SK-N-SH treated with all-trans-retinoic acid at 6 μM for 48 hours (cell line): Measurements from ENCODE around the gene LCE7A.

Experiments used
- CSDC2 ChIP-seq: fragments of 250-450 bp; sonication (Bioruptor Pico); IDR thresholded peaks from 2 replicates; pipeline ENCODE4 v1.5.0; 2020; ENCODE audit warnings: mild to moderate bottlenecking, moderate library complexity
- ISL1 ChIP-seq: fragments of 250-450 bp; sonication (Bioruptor Pico); IDR thresholded peaks from 2 replicates; pipeline ENCODE4 v2.1.2; 2022; ENCODE audit warnings: mild to moderate bottlenecking, moderate library complexity
- OSR1 ChIP-seq: fragments of 250-450 bp; sonication (Bioruptor Pico); IDR thresholded peaks from 2 replicates; pipeline ENCODE4 v1.8.0; 2022; ENCODE audit warnings: moderate library complexity, mild to moderate bottlenecking, inconsistent platforms
- RARB ChIP-seq: fragments of 250-450 bp; sonication (Bioruptor Pico); IDR thresholded peaks from 2 replicates; pipeline ENCODE4 v1.8.0; 2021; ENCODE audit warnings: mild to moderate bottlenecking, moderate library complexity
- TOX ChIP-seq: fragments of 250-450 bp; sonication (Bioruptor Pico); IDR thresholded peaks from 2 replicates; pipeline ENCODE4 v1.8.0; 2021; ENCODE audit warnings: mild to moderate bottlenecking, moderate library complexity, borderline replicate concordance
- ZC3H10 ChIP-seq: fragments of 250-450 bp; sonication (Bioruptor Pico); IDR thresholded peaks from 2 replicates; pipeline ENCODE4 v1.5.1; 2021; ENCODE audit warnings: mild to moderate bottlenecking, moderate library complexity
- ZFP3 ChIP-seq: fragments of 250-450 bp; sonication (Bioruptor Pico); IDR thresholded peaks from 2 replicates; pipeline ENCODE4 v1.5.0; 2020; ENCODE audit warnings: mild to moderate bottlenecking, moderate library complexity
- TF ChIP-seq, protein P1 (sequence below): fragments of 250-450 bp; sonication (Bioruptor Pico); IDR thresholded peaks from 2 replicates; pipeline ENCODE4 v1.5.1; 2020; ENCODE audit warnings: low read depth, mild to moderate bottlenecking, moderate library complexity
- TF ChIP-seq, protein P2 (sequence below): fragments of 250-450 bp; sonication (Bioruptor Pico); IDR thresholded peaks from 2 replicates; pipeline ENCODE4 v1.8.0; 2020; ENCODE audit warnings: mild to moderate bottlenecking, moderate library complexity, borderline replicate concordance
- TF ChIP-seq, protein P3 (sequence below): fragments of 250-450 bp; sonication (Bioruptor Pico); IDR thresholded peaks from 2 replicates; pipeline ENCODE4 v1.5.0; 2020; ENCODE audit warnings: mild to moderate bottlenecking, moderate library complexity

DNA sequence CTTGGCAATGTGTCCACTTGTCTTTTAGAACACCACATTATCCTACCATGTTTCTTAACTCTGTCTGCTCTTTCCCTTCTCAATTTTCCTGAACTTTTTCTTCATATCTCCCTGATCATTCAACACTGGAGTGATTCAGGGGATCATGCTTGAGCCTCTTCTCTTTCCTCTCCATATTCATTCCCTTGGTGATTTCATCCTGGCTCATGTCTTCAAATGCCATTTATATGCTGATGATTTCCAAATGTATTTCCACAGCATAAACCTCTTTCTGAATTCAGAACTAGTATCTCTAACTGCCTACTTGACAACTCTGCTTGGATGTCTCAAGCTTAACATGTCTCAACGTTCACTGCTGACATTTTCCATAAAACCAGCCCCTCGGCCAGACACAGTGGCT lies 40.1 kb downstream of the LCE7A start:
- no peak for TF ChIP-seq ZC3H10 (CRISPR knock-in tag)
- TF ChIP-seq RARB (CRISPR knock-in tag): no peak
- no peak for TF ChIP-seq OSR1 (CRISPR knock-in tag)
- no peak for TF ChIP-seq ZFP3 (CRISPR knock-in tag)
- TF ChIP-seq ISL1 (CRISPR knock-in tag): no peak
- TF ChIP-seq, protein P1, sequence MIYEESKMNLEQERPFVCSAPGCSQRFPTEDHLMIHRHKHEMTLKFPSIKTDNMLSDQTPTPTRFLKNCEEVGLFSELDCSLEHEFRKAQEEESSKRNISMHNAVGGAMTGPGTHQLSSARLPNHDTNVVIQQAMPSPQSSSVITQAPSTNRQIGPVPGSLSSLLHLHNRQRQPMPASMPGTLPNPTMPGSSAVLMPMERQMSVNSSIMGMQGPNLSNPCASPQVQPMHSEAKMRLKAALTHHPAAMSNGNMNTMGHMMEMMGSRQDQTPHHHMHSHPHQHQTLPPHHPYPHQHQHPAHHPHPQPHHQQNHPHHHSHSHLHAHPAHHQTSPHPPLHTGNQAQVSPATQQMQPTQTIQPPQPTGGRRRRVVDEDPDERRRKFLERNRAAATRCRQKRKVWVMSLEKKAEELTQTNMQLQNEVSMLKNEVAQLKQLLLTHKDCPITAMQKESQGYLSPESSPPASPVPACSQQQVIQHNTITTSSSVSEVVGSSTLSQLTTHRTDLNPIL (CRISPR knock-in tag): no peak
- TF ChIP-seq CSDC2 (CRISPR knock-in tag): no peak
- TF ChIP-seq, protein P2, sequence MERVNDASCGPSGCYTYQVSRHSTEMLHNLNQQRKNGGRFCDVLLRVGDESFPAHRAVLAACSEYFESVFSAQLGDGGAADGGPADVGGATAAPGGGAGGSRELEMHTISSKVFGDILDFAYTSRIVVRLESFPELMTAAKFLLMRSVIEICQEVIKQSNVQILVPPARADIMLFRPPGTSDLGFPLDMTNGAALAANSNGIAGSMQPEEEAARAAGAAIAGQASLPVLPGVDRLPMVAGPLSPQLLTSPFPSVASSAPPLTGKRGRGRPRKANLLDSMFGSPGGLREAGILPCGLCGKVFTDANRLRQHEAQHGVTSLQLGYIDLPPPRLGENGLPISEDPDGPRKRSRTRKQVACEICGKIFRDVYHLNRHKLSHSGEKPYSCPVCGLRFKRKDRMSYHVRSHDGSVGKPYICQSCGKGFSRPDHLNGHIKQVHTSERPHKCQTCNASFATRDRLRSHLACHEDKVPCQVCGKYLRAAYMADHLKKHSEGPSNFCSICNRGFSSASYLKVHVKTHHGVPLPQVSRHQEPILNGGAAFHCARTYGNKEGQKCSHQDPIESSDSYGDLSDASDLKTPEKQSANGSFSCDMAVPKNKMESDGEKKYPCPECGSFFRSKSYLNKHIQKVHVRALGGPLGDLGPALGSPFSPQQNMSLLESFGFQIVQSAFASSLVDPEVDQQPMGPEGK (CRISPR knock-in tag): no peak
- TF ChIP-seq, protein P3, sequence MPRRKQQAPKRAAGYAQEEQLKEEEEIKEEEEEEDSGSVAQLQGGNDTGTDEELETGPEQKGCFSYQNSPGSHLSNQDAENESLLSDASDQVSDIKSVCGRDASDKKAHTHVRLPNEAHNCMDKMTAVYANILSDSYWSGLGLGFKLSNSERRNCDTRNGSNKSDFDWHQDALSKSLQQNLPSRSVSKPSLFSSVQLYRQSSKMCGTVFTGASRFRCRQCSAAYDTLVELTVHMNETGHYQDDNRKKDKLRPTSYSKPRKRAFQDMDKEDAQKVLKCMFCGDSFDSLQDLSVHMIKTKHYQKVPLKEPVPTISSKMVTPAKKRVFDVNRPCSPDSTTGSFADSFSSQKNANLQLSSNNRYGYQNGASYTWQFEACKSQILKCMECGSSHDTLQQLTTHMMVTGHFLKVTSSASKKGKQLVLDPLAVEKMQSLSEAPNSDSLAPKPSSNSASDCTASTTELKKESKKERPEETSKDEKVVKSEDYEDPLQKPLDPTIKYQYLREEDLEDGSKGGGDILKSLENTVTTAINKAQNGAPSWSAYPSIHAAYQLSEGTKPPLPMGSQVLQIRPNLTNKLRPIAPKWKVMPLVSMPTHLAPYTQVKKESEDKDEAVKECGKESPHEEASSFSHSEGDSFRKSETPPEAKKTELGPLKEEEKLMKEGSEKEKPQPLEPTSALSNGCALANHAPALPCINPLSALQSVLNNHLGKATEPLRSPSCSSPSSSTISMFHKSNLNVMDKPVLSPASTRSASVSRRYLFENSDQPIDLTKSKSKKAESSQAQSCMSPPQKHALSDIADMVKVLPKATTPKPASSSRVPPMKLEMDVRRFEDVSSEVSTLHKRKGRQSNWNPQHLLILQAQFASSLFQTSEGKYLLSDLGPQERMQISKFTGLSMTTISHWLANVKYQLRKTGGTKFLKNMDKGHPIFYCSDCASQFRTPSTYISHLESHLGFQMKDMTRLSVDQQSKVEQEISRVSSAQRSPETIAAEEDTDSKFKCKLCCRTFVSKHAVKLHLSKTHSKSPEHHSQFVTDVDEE (CRISPR knock-in tag): no peak
- TF ChIP-seq TOX: no peak
